Natural killer cell treated with Interleukin-12 subunit alpha and Interleukin-12 subunit beta and Interleukin-15 and Interleukin-18, amount 100 ng/mL, for 72 hours (primary cell): ENCODE data around the gene TSHZ2. TPM values are rescaled to one million over a fixed set of nuclear protein-coding genes. Genes with fewer than 3 reads are reported as not detected.

Experiments used
- ATAC-seq, 2 donors: fragments of 150-1000 bp; cut with Tn5 transposase in 1 of 2; sonication (Bioruptor Pico), chemical (Tn5 transposase) in 1 of 2; 2 replicates each; pipeline ENCODE4 v1.10.0; 2021
- DNase-seq: peaks from one replicate; pipeline ENCODE4 v3.0.0; 2022; ENCODE audit warnings: low spot score
- H3K27ac Mint-ChIP-seq, 2 donors: 1 replicate in 1 of 2; 2 replicates in 1 of 2; pipeline ENCODE4 v1.8.0; 2022; ENCODE audit warnings: mixed read lengths in 2 of 2, mild to moderate bottlenecking in 1 of 2, moderate library complexity in 1 of 2
- H3K27me3 Mint-ChIP-seq, 2 donors: 1 replicate in 1 of 2; 2 replicates in 1 of 2; pipeline ENCODE4 v1.8.0; 2022; ENCODE audit warnings: mixed read lengths in 2 of 2
- H3K36me3 Mint-ChIP-seq: one replicate; pipeline ENCODE4 v1.8.0; 2022; ENCODE audit warnings: mixed read lengths
- H3K4me1 Mint-ChIP-seq, 2 donors: 1 replicate in 1 of 2; 2 replicates in 1 of 2; pipeline ENCODE4 v1.8.0; 2022; ENCODE audit warnings: low read depth in 2 of 2, mixed read lengths in 2 of 2, mild to moderate bottlenecking in 1 of 2
- H3K4me3 Mint-ChIP-seq: one replicate; pipeline ENCODE4 v1.8.0; 2022; ENCODE audit warnings: mixed read lengths
- H3K9me3 Mint-ChIP-seq: 2 replicates; pipeline ENCODE4 v1.8.0; 2022; ENCODE audit warnings: mixed read lengths
- total RNA-seq, 2 donors: library from RNA; stranded (reverse); gene quantifications; one replicate each; pipeline ENCODE4 v1.2.3, GENCODE V29; 2022

Gene TSHZ2
- total RNA-seq, 2 donors from 2014 or later, result 0.05 to 1.1 TPM

- Mint-ChIP-seq H3K9me3 (no peaks in the 10 kb centered on the region), H3K27me3 (peaks cover 12 to 39% of the 10 kb centered on the region in 2 donors), H3K4me3 (no peak overlapping the region), H3K4me1 (no peaks in the 10 kb centered on the region), H3K27ac (no peak overlapping the region), H3K36me3 (no peaks in the 10 kb centered on the region)
- DNase-seq, result no peak
- ATAC-seq, result no peak
These were observed 360.1 kb downstream of the TSHZ2 start for GRCh38 chr20:53332022-53332837.

DNA sequence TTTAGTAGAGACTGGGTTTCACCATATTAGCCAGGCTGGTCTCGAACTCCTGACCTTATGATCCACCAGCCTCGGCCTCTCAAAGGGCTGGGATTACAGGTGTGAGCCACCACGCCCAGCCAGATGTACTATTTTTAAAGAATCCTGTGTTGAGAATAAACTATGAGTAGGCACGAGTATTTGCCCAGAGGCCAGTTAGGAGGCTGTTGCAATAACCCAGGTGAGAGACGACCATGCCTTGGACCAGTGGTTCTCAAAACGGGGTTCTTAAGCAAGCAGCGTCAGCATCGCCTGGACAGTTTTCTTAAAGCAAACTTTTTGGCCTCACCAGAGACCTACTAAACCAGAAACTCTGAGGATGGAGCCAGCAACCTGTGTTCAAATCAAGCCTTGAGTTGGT, 362.7 kb downstream of the TSHZ2 start:
- no peak for DNase-seq
- no peak overlapping the region for H3K27ac Mint-ChIP-seq

DNA sequence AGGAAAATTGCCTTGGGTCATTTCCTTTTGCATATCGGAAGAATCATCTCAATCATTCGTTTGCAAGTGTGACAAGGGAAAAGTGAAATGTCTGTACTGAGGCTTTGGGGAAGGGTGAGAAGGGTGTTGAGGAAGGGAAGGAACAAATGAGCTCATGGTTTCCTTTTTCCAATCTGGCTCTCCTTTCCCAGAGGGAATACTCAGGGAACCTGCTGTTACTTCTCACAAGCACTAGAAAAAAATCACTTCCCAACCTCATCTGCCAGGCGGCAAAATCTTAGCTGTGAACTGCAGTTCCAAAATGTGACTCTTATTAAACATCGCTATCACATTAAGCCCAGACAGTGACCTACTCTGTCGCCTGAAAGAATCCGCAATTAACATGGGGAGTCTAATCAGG, 363.4 kb downstream of the TSHZ2 start:
- H3K36me3 Mint-ChIP-seq, result no peaks in the 10 kb centered on the region

More for the DNA sequence above, 362.7 kb downstream of the TSHZ2 start:
- no peaks in the 10 kb centered on the region for H3K9me3 Mint-ChIP-seq
- H3K4me3 Mint-ChIP-seq, result no peak overlapping the region
- H3K27me3 Mint-ChIP-seq, result peaks cover 9 to 32% of the 10 kb centered on the region in 2 donors
- H3K36me3 Mint-ChIP-seq, result no peaks in the 10 kb centered on the region
- no peaks in the 10 kb centered on the region for H3K4me1 Mint-ChIP-seq
- ATAC-seq, result no peak

DNA sequence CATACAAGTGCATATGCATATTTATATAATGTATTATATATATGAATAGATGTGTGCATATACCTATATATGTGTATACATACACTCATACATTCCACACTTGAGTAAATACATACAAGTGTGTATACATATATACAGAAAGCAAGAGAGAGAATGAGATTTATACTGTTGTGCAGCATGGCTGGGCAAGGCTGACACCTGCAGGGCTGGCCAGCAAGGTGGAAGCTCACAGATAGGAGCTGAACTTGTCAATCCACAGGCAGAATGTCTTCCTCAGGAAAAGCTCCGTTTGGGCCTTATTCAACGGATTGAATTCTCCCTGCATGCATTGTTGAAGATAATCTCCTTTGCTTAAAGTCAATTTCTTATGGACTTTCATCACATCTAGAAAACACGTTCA, 364.7 kb downstream of the TSHZ2 start:
- no peaks in the 10 kb centered on the region for H3K36me3 Mint-ChIP-seq
- no peaks in the 10 kb centered on the region for H3K4me1 Mint-ChIP-seq
- no peak overlapping the region for H3K4me3 Mint-ChIP-seq
- no peak overlapping the region for H3K27ac Mint-ChIP-seq
- DNase-seq (no peak), ATAC-seq (no peak)
- no peaks in the 10 kb centered on the region for H3K9me3 Mint-ChIP-seq
- peaks cover 4 to 18% of the 10 kb centered on the region in 2 donors for H3K27me3 Mint-ChIP-seq

More for the DNA sequence above, 363.4 kb downstream of the TSHZ2 start:
- H3K9me3 Mint-ChIP-seq, result no peaks in the 10 kb centered on the region
- no peak overlapping the region for H3K4me3 Mint-ChIP-seq
- ATAC-seq (no peak), DNase-seq (no peak)
- H3K4me1 Mint-ChIP-seq, result no peaks in the 10 kb centered on the region
- H3K27ac Mint-ChIP-seq, result no peak overlapping the region
- peaks cover 9 to 31% of the 10 kb centered on the region in 2 donors for H3K27me3 Mint-ChIP-seq

DNA sequence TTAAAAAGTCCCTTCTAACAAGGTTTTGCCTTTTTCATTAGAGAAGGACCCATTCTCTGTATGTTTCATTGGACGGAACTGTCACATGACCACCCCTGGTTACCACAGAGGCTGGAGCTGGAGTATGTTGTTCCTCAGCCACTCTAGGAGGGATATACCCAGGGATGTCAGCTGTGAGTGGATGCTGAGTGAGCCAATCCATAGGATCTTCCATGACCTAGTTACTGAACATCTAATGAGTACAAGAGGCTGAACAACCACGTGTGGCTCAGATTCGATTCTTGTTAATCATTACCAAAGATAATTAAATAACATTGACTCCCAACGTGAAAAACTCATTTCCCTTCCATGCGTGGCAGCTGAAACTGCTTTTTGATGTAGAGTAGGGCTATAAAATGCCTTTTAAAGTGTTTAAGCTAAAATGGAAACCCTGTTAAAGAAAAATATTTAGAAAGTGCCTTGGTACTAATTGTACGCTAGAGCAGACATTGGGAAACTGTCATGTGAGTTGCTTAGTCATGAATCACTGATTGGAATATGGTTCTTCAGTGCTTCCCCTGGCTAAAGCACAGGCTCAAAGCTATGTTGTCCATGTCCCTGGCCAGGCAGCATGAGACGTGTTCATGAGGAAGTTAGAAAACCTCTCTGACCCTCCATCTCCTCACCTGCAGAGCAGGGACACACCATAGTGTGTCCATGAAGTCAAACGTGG, 365.4 kb downstream of the TSHZ2 start:
- DNase-seq (no peak), ATAC-seq (no peak)
- Mint-ChIP-seq H3K27me3 (peaks cover 2 to 15% of the 10 kb centered on the region in 2 donors), H3K27ac (no peak overlapping the region), H3K9me3 (no peaks in the 10 kb centered on the region), H3K36me3 (no peaks in the 10 kb centered on the region), H3K4me3 (no peak overlapping the region), H3K4me1 (no peaks in the 10 kb centered on the region)

GRCh38 chr20:53338716-53339115, 366.6 kb downstream of the TSHZ2 start:
- no peak for DNase-seq
- H3K4me3 Mint-ChIP-seq, result no peak overlapping the region
- no peaks in the 10 kb centered on the region for H3K9me3 Mint-ChIP-seq
- H3K27ac Mint-ChIP-seq, result no peak overlapping the region
- no peaks in the 10 kb centered on the region for H3K36me3 Mint-ChIP-seq
- H3K27me3 Mint-ChIP-seq, result peaks cover 2 to 8% of the 10 kb centered on the region in 2 donors
- ATAC-seq, result peak in 1 of 2 donors; percentile 17
- H3K4me1 Mint-ChIP-seq, result no peaks in the 10 kb centered on the region

- no peaks in the 10 kb centered on the region for H3K36me3 Mint-ChIP-seq
- no peak overlapping the region for H3K27ac Mint-ChIP-seq
- ATAC-seq (no peak), DNase-seq (no peak)
- no peak overlapping the region for H3K4me3 Mint-ChIP-seq
- H3K4me1 Mint-ChIP-seq, result no peaks in the 10 kb centered on the region
- no peaks in the 10 kb centered on the region for H3K9me3 Mint-ChIP-seq
- peaks cover 12 to 26% of the 10 kb centered on the region in 2 donors for H3K27me3 Mint-ChIP-seq
These were observed 370.3 kb downstream of the TSHZ2 start for GRCh38 chr20:53342429-53342828.

DNA sequence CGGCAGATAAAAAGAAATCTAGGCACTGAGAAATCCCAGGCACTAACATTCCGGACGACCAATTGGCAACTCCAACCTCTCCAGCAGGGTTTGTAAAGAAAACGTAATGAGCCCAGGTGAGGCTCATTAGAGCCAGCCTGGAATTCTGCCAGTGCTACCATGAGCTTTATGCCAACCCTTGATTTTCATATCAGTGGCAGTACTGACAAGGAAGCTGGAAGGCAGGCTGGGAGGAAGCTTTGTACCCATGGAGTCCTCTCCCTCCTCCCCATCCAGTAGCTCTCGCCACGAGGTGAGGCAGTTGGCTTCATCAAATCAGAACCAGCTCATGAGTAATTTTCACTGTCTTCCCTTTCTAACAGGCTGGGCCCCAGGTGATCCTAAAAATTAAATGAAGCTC, 371.3 kb downstream of the TSHZ2 start:
- Mint-ChIP-seq H3K9me3 (no peaks in the 10 kb centered on the region), H3K27ac (no peak overlapping the region), H3K4me3 (no peak overlapping the region), H3K4me1 (no peaks in the 10 kb centered on the region), H3K27me3 (peaks cover 18 to 35% of the 10 kb centered on the region in 2 donors), H3K36me3 (no peaks in the 10 kb centered on the region)
- no peak for DNase-seq
- ATAC-seq, result no peak

- Mint-ChIP-seq H3K4me3 (no peak overlapping the region), H3K36me3 (no peaks in the 10 kb centered on the region), H3K4me1 (no peaks in the 10 kb centered on the region), H3K27me3 (peaks cover 21 to 42% of the 10 kb centered on the region in 2 donors), H3K27ac (no peak overlapping the region), H3K9me3 (no peaks in the 10 kb centered on the region)
- DNase-seq (no peak), ATAC-seq (no peak)
These were observed 372.7 kb downstream of the TSHZ2 start for GRCh38 chr20:53344891-53345290.

GRCh38 chr20:53345536-53346334, 373.6 kb downstream of the TSHZ2 start:
- no peak for DNase-seq
- no peak overlapping the region for H3K4me3 Mint-ChIP-seq
- H3K27ac Mint-ChIP-seq, result no peak overlapping the region
- no peaks in the 10 kb centered on the region for H3K36me3 Mint-ChIP-seq
- no peak for ATAC-seq
- peaks cover 27 to 48% of the 10 kb centered on the region in 2 donors for H3K27me3 Mint-ChIP-seq
- H3K9me3 Mint-ChIP-seq, result no peaks in the 10 kb centered on the region
- no peaks in the 10 kb centered on the region for H3K4me1 Mint-ChIP-seq

GRCh38 chr20:53346335-53346648, 374.1 kb downstream of the TSHZ2 start:
- no peaks in the 10 kb centered on the region for H3K9me3 Mint-ChIP-seq
- H3K27me3 Mint-ChIP-seq, result peaks cover 26 to 48% of the 10 kb centered on the region in 2 donors
- no peaks in the 10 kb centered on the region for H3K36me3 Mint-ChIP-seq
- no peaks in the 10 kb centered on the region for H3K4me1 Mint-ChIP-seq
- no peak for ATAC-seq
- DNase-seq, result no peak
- H3K27ac Mint-ChIP-seq, result no peak overlapping the region
- no peak overlapping the region for H3K4me3 Mint-ChIP-seq

DNA sequence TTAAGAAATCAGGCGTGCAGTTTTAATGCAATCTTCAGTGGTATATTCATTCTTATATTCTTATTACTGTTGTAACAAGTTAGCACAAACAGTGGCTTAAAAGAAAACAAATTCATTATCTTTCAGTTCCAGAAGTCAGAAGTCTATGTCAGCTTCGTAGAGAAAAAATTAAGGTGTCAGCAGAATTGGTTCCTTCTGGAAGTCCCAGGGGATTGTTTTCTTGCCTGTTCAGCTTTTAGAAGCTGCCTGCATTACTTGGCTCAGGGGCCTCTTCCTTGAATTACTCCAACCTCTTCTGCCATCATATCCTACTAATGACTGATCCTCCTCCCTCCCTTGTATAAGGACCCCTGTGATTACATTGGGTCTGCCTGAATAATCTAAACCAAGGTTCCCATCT, 377.6 kb downstream of the TSHZ2 start:
- DNase-seq, result no peak
- Mint-ChIP-seq H3K9me3 (no peaks in the 10 kb centered on the region), H3K4me3 (no peak overlapping the region), H3K27ac (no peak overlapping the region), H3K4me1 (no peaks in the 10 kb centered on the region), H3K27me3 (peaks cover 30 to 47% of the 10 kb centered on the region in 2 donors), H3K36me3 (no peaks in the 10 kb centered on the region)
- no peak for ATAC-seq

- H3K27me3 Mint-ChIP-seq, result peaks cover 27 to 28% of the 10 kb centered on the region in 2 donors
- peaks cover 4% of the 10 kb centered on the region for H3K9me3 Mint-ChIP-seq
- DNase-seq, result no peak
- H3K36me3 Mint-ChIP-seq, result peaks cover 7% of the 10 kb centered on the region
- H3K4me1 Mint-ChIP-seq, result no peaks in the 10 kb centered on the region
- no peak overlapping the region for H3K27ac Mint-ChIP-seq
- no peak overlapping the region for H3K4me3 Mint-ChIP-seq
- no peak for ATAC-seq
These were observed 380.7 kb downstream of the TSHZ2 start for GRCh38 chr20:53352727-53353440.
